Stimulated activated CD4-positive, alpha-beta T cell treated with anti-CD3 and anti-CD28 coated beads, Interleukin-15, amount 100 ng/mL, for 48 hours (primary cell): ENCODE measurements around the gene GPR137B.
A peak's percentile ranks its signal among the peaks of the same experiment; 100 is the strongest.

Experiments
- DNase-seq, 2 donors: peaks; one replicate each; pipeline ENCODE4 v3.0.0-alpha.2; 2020; ENCODE audit warnings: low read depth in 2 of 2

Gene GPR137B

GRCh38 chr1:236114076-236114747 is 28.1 kb upstream of the GPR137B start:
- no peak for DNase-seq

DNA sequence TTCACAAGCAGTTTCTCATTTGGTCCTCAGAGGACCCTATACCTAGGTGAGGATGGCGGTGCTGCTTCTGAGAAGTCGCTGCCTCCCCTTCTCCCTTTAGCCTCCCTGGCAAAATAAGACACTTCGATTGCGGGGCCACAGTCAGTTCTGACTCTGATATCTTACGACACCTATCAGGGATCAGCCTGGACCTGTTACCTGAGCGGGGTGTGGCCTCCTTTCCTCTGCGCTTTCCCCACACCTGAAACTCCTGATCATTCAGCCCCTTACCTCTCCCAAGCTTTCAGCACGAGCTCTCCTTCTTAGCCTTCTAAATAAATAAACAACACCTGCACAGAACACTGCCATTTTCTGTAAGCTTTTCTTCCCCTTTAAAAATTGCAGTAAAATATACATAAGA is 24.6 kb upstream of the GPR137B start:
- DNase-seq: no peak

DNA sequence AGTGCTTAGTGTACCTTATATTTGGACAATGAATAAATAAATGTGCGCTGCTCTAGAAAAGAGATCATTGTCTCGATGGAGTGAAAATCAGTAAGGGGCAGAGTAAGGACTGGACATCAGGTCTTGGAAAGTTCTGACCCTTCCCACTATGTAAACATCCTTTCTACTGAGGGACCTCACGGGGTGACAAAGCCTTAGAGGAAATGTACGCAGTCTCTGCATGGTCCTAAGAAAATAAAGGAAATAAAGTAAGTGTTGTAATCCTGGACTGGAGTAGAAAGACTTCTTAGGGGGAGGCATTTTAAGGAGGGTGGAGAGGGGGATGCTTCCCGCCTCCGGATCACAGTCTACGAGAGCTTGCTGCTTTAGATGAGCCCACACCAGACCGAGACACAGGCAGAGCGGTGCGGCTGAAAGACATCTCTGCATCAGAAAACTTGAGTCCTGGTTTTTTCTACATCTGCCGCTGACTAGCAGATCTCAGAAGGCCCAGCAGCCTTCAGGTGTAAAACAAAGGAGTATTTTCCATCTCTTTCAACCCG is 22.3 kb upstream of the GPR137B start:
- DNase-seq: no peak

- no peak for DNase-seq
Measured at GRCh38 chr1:236120721-236121153, 21.6 kb upstream of the GPR137B start.

GRCh38 chr1:236122176-236122575 is 20.2 kb upstream of the GPR137B start:
- peak; percentile 21 to 23 for DNase-seq

- DNase-seq: no peak
Measured at GRCh38 chr1:236123563-236123962, 18.8 kb upstream of the GPR137B start.

- no peak for DNase-seq
Measured at GRCh38 chr1:236124965-236125364, 17.4 kb upstream of the GPR137B start.

- no peak for DNase-seq
Measured at GRCh38 chr1:236127045-236127444, 15.3 kb upstream of the GPR137B start.

DNA sequence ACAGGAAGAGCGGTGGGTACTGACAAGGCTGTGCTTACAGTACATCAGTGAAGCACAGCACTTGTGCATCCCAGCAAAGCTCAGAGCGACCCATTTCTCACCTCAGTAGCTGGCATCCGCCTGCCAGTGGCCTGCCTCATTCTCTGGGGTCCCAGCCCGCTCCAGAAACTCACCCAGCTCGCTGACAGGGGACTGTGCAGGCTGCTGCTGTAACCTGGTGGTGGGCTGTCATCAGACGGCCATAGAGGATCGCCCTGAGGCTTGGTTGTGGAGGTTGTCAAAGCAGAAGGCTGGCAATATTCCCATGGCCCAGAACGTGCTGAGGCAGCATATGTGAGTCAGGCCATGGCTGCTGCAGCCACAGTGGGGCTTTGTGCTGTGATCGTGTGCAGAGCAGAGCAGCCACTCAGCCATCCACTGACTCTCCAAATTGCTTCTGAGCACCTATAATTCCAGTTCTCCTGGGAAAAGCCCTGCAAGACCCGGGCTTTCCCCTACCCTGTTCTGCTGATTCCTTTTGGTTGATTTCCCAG is 13.6 kb upstream of the GPR137B start:
- no peak for DNase-seq

GRCh38 chr1:236129306-236129705 is 13.0 kb upstream of the GPR137B start:
- DNase-seq: no peak

DNA sequence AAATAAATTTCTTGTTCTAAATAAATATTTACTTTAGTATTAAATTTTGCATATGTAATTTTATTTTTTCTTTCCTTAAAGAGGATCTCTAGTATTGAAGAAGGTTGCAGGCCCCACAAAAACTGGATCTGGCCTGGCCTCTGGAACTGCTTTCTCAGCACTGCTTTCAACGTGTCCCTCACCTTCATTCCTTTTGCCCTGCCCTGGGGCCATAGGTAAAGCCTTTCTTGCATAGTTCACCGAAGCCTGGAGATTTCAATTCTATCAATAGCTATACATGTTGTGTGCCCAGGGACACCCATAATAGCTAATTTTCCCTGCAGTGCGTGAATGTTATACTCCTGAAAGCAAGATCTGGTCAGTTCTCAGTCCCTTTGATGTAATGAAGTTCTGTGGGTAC is 12.0 kb upstream of the GPR137B start:
- no peak for DNase-seq

- no peak for DNase-seq
Measured at GRCh38 chr1:236131916-236132315, 10.4 kb upstream of the GPR137B start.

DNA sequence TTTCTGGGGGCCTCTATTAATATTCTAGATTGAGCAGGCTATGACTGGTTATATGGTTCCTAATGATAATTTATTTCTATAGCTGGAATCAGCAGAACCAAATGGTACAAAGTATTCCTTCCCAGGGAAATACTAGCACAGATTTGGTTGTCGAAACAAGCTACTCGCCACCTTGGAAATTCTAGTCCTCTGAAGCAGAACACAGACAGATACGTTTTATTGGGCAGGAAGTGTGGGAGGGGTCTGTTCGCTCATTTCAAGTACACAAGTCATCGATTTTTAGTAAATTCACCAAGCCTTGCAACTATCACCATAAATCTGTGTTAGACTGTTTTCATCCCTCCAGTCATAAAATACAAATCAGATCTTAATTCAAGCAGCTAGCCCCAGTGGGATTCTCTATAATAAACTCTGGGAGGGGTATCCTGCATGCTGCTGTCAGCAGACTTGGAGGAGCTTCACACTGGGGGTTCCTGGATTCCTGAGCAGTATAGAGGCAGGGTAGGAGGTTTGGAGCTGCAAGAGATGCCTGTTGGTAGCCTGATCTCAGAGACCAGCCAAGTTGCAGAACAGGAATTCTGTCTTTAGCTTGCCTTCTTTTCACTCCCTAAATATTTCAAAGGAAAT is 9.8 kb upstream of the GPR137B start:
- no peak for DNase-seq

- DNase-seq: no peak
Measured at GRCh38 chr1:236133339-236133738, 9.0 kb upstream of the GPR137B start.

DNA sequence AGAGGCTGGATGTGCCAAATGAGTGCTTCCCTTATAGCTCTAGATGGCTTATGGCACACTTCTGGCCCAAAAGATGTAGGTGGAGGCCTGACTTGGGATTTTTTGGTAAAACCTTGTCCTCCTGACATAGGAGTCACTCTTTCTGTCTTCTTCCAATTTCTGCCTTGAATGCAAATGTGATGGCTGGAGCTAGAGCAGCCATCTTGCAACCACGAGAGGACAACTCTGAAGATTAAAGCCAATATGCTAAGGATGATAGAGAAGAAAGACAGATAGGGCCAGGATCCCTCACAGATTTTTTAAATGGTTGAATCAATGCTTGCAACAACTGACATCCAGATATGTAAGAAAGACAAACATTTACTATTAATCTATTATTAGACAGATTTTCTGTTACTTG is 8.5 kb upstream of the GPR137B start:
- no peak for DNase-seq

GRCh38 chr1:236137285-236137852 is 5.0 kb upstream of the GPR137B start:
- no peak for DNase-seq

DNA sequence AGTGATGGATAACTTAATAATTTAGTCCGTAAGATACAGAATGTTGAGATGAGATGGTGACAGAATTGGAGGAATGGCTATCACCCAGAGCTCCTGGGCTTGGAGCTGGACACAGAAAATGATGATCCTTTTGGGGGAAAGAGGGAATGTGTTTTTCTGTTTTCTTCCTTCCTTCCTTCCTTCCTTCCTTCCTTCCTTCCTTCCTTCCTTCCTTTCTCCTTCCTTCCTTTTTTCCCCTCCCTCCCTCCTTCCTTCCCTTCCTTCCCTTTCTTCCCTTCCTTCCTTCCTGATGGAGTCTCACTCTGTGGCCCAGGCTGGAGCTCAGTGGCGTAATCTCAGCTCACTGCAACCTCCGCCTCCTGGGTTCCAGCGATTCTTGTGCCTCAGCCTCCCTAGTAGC is 2.8 kb upstream of the GPR137B start:
- DNase-seq: no peak

DNA sequence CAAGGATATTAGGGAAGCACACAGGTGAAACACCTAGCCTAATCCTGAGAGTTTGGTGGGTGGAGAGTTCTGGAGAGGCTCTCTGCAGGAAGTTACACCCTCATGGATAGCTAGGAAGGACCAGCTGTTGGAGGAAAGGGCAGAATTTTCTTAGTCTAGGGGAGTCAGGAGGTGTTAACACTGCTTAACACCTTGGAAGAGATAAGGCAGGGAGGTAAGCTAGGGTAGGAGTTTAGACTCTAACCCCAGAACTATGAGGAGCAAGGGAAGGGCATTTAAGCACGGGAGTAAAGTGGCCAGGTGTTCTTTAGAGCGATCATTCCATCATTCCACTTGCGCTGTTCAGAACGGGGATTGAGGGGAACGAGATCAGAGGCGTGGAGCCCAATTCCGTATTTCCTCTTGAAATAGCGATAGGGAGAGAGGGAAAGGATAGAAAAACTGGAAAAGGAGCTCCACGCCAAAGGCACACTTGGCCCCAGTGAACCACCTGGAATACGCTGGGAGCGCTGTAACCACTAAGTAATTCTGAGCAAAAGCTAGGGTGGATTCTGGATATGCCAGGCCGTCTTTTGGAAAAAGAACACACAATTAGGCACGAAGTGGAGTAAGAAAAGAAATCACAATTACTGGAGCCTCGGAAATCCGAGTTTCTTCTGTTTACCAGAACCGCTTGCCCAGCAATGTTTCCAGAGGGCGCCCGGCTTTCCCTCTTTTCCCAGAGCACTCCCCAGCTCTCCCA is 1.5 kb upstream of the GPR137B start:
- DNase-seq: no peak

DNA sequence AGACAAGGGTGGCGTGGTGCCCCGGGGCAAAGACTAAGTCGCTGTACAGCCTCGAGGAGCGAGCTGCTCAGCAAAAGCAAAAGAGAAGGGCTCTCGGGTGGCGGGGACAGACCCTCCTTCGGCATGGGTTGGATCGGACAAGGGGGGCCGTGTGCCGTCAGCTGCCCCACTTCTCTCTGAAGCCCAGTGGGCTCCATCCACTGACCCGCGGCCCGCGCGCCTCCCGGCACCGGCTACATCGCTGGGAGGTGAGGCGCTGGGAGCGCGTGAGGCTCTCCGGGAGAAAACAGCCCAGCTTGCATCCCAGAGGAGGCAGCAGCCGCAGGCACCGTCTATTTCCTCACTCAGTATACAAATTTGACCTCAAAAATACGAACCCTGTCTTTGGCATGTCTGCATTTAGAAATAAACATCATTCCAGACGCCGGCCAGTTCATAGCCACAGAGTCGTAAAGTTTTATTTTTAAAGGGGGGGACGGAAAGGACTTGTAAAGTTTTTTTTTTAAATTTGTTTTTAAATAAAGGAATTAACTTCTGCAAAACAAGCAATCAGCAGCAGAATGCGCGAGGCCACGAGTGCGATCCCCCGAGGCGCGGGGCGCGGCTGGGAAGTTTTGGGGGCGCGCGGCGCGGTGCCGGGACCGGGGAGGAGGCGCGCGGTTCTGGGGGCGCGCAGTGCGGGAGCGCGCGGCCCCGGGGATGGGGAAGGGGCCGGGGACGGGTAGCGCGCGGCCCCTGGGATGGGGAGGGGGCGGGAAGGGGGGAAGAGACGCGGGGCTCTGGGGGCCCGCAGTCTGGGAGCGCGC is 689 bp upstream of the GPR137B start:
- DNase-seq: no peak

DNA sequence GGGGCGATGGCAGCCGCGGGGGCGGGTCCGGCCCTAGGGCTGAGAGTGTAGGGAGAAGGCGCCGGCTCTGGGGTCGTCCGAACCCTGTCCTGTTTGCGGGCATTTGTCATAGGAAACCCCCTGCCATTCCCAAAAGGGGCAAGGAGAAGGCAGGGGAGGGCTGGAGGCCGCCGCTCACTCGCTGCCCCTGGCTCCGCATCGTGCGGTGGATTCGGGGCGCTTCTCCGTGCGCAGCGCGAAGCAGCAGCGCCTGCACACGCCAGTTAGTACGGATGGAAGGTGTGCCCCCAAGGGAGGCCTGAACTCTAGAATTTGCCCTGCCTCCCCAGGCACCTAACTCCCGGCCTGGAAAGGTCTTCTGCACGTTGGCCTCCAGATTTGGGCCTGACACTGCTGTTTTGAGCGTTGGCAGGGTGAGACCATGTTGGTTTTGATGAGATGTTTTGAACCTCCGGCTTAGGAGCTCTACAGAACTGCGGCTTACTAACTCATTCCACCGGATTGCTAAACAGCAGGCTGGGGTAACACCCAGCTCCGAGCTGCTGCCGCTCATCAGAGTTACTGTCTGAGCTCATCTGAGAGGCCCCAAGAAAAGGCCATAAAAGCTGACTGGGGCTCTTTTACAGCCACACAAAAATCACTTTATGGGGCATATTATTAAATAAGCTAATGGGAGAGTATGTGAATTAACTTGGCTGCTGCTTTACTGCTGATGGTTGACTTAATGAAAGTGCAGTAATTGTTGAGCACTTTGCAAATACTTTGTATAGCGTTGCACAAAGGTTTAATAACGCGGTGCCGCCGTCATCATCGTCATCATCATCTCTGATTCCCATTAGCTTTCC is 987 bp downstream of the GPR137B start:
- peak in 1 of 2 donors; percentile 46 for DNase-seq
